Measurements from ENCODE around the gene PPP4C.
"Not testable (repeated sequence)": the region's sequence is repeated elsewhere in the genome, so short reads cannot be mapped to it uniquely, and the experiment has no call there.

Gene PPP4C

GRCh38 chr16:30094541-30095165 lies 18.9 kb downstream of the PPP4C start:
- in situ Hi-C loops (cut with MboI; ENCODE audit: low sequenced_read_pairs), result no loop called here

- in situ Hi-C loops (cut with MboI; ENCODE audit: low sequenced_read_pairs), result no loop called here
Observed at GRCh38 chr16:30095166-30096078, 19.6 kb downstream of the PPP4C start.

GRCh38 chr16:30096105-30096861 lies 20.5 kb downstream of the PPP4C start, which contains the start of gene YPEL3:
Gene YPEL3, minus strand, starts transcription at chr16:30096213. Its CDS starts 731 bp downstream, at chr16:30095482.
- in situ Hi-C loops (cut with MboI; ENCODE audit: low sequenced_read_pairs), result no loop called here

GRCh38 chr16:30096862-30097563 lies 21.2 kb downstream of the PPP4C start:
- in situ Hi-C loops (cut with MboI; ENCODE audit: low sequenced_read_pairs), result no loop called here

GRCh38 chr16:30104090-30104489 lies 28.3 kb downstream of the PPP4C start:
- in situ Hi-C loops (cut with MboI; ENCODE audit: low sequenced_read_pairs), result no loop called here

GRCh38 chr16:30104492-30104891 lies 28.7 kb downstream of the PPP4C start:
- in situ Hi-C loops (cut with MboI; ENCODE audit: low sequenced_read_pairs), result no loop called here

- in situ Hi-C loops (cut with MboI; ENCODE audit: low sequenced_read_pairs), result no loop called here
Observed at GRCh38 chr16:30108059-30108850, 32.5 kb downstream of the PPP4C start.

GRCh38 chr16:30110661-30111060 lies 34.9 kb downstream of the PPP4C start:
- in situ Hi-C loops (cut with MboI; ENCODE audit: low sequenced_read_pairs), result no loop called here

GRCh38 chr16:30112197-30113030 lies 36.6 kb downstream of the PPP4C start:
- in situ Hi-C loops (cut with MboI; ENCODE audit: low sequenced_read_pairs), result no loop called here

GRCh38 chr16:30113031-30113710 lies 37.4 kb downstream of the PPP4C start, which contains the start of gene GDPD3:
Gene GDPD3, minus strand, starts transcription at chr16:30113537. Its CDS starts 59 bp downstream, at chr16:30113478.
- in situ Hi-C loops (cut with MboI; ENCODE audit: low sequenced_read_pairs), result no loop called here

GRCh38 chr16:30113711-30114333 lies 38.0 kb downstream of the PPP4C start:
- in situ Hi-C loops (cut with MboI; ENCODE audit: low sequenced_read_pairs), result no loop called here

GRCh38 chr16:30114411-30114810 lies 38.6 kb downstream of the PPP4C start:
- in situ Hi-C loops (cut with MboI; ENCODE audit: low sequenced_read_pairs), result no loop called here

- in situ Hi-C loops (cut with MboI; ENCODE audit: low sequenced_read_pairs), result not testable (repeated sequence)
Observed at GRCh38 chr16:30114833-30115232, 39.0 kb downstream of the PPP4C start.

GRCh38 chr16:30115238-30115637 lies 39.4 kb downstream of the PPP4C start:
- in situ Hi-C loops (cut with MboI; ENCODE audit: low sequenced_read_pairs), result no loop called here

- in situ Hi-C loops (cut with MboI; ENCODE audit: low sequenced_read_pairs), result no loop called here
Observed at GRCh38 chr16:30116291-30117207, 40.8 kb downstream of the PPP4C start.

GRCh38 chr16:30117768-30118167 lies 42.0 kb downstream of the PPP4C start:
- in situ Hi-C loops (cut with MboI; ENCODE audit: low sequenced_read_pairs), result no loop called here

GRCh38 chr16:30119428-30119827 lies 43.6 kb downstream of the PPP4C start:
- in situ Hi-C loops (cut with MboI; ENCODE audit: low sequenced_read_pairs), result no loop called here
